Calu3 (cell line): ENCODE measurements around the gene NRIP1. TPM values are rescaled to one million over a fixed set of nuclear protein-coding genes. Genes with fewer than 3 reads are reported as not detected.
A peak's percentile ranks its signal among the peaks of the same experiment; 100 is the strongest.

ENCODE experiments used
- BruUV-seq: library from RNA; stranded (reverse); fragments of 400-500 nt; replicated peaks from 2 replicates; lab custom pipeline; 2021; lab: Mats Ljungman, UMichigan
- CTCF ChIA-PET: fragments of 300-600 bp; sonication (Branson Sonifier 250); formaldehyde crosslinking; loops from one replicate; lab custom pipeline; 2022; ENCODE audit warnings: antibody characterized with exemption; lab: Charles Lee
- DNase-seq: peaks from one replicate; pipeline ENCODE4 v3.0.0; 2022
- H3K27ac Mint-ChIP-seq: one replicate; pipeline ENCODE4 v1.8.0; 2022; ENCODE audit warnings: mixed read lengths; ENCODE audit not compliant: unreplicated experiment
- H3K27me3 Mint-ChIP-seq: one replicate; pipeline ENCODE4 v1.8.0; 2022; ENCODE audit warnings: mixed read lengths; ENCODE audit not compliant: unreplicated experiment
- H3K36me3 Mint-ChIP-seq: one replicate; pipeline ENCODE4 v1.8.0; 2022; ENCODE audit warnings: mild to moderate bottlenecking, moderate library complexity, mixed read lengths; ENCODE audit not compliant: insufficient read depth, unreplicated experiment
- H3K4me1 Mint-ChIP-seq: one replicate; pipeline ENCODE4 v1.8.0; 2022; ENCODE audit warnings: mild to moderate bottlenecking, low read depth, mixed read lengths; ENCODE audit not compliant: unreplicated experiment
- H3K4me3 Mint-ChIP-seq: one replicate; pipeline ENCODE4 v1.8.0; 2022; ENCODE audit warnings: mild to moderate bottlenecking, low read depth, moderate library complexity, mixed read lengths; ENCODE audit not compliant: unreplicated experiment
- H3K9me3 Mint-ChIP-seq: one replicate; pipeline ENCODE4 v1.8.0; 2022; ENCODE audit warnings: low read depth, mixed read lengths; ENCODE audit not compliant: unreplicated experiment
- CTCF ChIP-seq: fragments of 200-600 bp; IDR thresholded peaks from one replicate; pipeline ENCODE4 v1.8.0; 2022; ENCODE audit warnings: antibody characterized with exemption; ENCODE audit not compliant: unreplicated experiment
- intact Hi-C: fragments of 100-400 bp; cut with micrococcal nuclease; formaldehyde crosslinking; loops from one replicate; pipeline ENCODE4 v1.10.0; 2022; ENCODE audit not compliant: unreplicated experiment
- total RNA-seq: library from RNA; stranded (reverse); gene quantifications from 2 replicates; pipeline ENCODE4 v1.2.3, GENCODE V29; 2022

Gene NRIP1
- total RNA-seq, 1 experiment from 2014 or later = 58.7 TPM

- intact Hi-C loops = no loop called here
- H3K9me3 Mint-ChIP-seq = no peaks in the 10 kb centered on the region
- H3K4me1 Mint-ChIP-seq = peaks cover 8% of the 10 kb centered on the region
- CTCF ChIA-PET = no interaction called here
- no TSS peak for BruUV-seq
- H3K4me3 Mint-ChIP-seq = no peak overlapping the region
- DNase-seq = no peak
- peaks cover 33% of the 10 kb centered on the region for H3K36me3 Mint-ChIP-seq
- no peak for TF ChIP-seq CTCF
- no peak overlapping the region for H3K27ac Mint-ChIP-seq
- H3K27me3 Mint-ChIP-seq = no peaks in the 10 kb centered on the region
Observed at GRCh38 chr21:14968821-14969220, 96.0 kb downstream of the NRIP1 start.

GRCh38 chr21:14968029-14968428, 96.8 kb downstream of the NRIP1 start:
- CTCF ChIA-PET = no interaction called here
- no peak for DNase-seq
- Mint-ChIP-seq H3K27me3 (no peaks in the 10 kb centered on the region), H3K27ac (peak overlapping the region; percentile 61), H3K4me1 (peaks cover 8% of the 10 kb centered on the region), H3K9me3 (no peaks in the 10 kb centered on the region), H3K4me3 (no peak overlapping the region), H3K36me3 (peaks cover 31% of the 10 kb centered on the region)
- TF ChIP-seq CTCF = no peak
- intact Hi-C loops = no loop called here
- BruUV-seq = no TSS peak

- CTCF ChIA-PET = no interaction called here
- no peaks in the 10 kb centered on the region for H3K27me3 Mint-ChIP-seq
- TF ChIP-seq CTCF = no peak
- no peak overlapping the region for H3K27ac Mint-ChIP-seq
- DNase-seq = no peak
- peaks cover 26% of the 10 kb centered on the region for H3K36me3 Mint-ChIP-seq
- peaks cover 8% of the 10 kb centered on the region for H3K4me1 Mint-ChIP-seq
- no peaks in the 10 kb centered on the region for H3K9me3 Mint-ChIP-seq
- BruUV-seq = no TSS peak
- intact Hi-C loops = no loop called here
- no peak overlapping the region for H3K4me3 Mint-ChIP-seq
Observed at GRCh38 chr21:14964621-14965020, 100.2 kb downstream of the NRIP1 start.

- intact Hi-C loops = no loop called here
- peaks cover 28% of the 10 kb centered on the region for H3K36me3 Mint-ChIP-seq
- BruUV-seq = no TSS peak
- H3K27ac Mint-ChIP-seq = no peak overlapping the region
- no peak for TF ChIP-seq CTCF
- H3K4me3 Mint-ChIP-seq = no peak overlapping the region
- no peaks in the 10 kb centered on the region for H3K9me3 Mint-ChIP-seq
- H3K4me1 Mint-ChIP-seq = peaks cover 18% of the 10 kb centered on the region
- no peak for DNase-seq
- no peaks in the 10 kb centered on the region for H3K27me3 Mint-ChIP-seq
- CTCF ChIA-PET = no interaction called here
Observed at GRCh38 chr21:14962217-14962616, 102.6 kb downstream of the NRIP1 start.

GRCh38 chr21:14961502-14961901, 103.3 kb downstream of the NRIP1 start:
- Mint-ChIP-seq H3K9me3 (no peaks in the 10 kb centered on the region), H3K27ac (no peak overlapping the region), H3K27me3 (no peaks in the 10 kb centered on the region), H3K36me3 (peaks cover 26% of the 10 kb centered on the region), H3K4me3 (no peak overlapping the region), H3K4me1 (peaks cover 25% of the 10 kb centered on the region)
- DNase-seq = no peak
- TF ChIP-seq CTCF = no peak
- CTCF ChIA-PET = no interaction called here
- no TSS peak for BruUV-seq
- intact Hi-C loops = no loop called here
